ENCODE measurements around the gene KIF26A.

- TF ChIP-seq USF1 (IDR thresholded peaks at IDR 0.05) (no peak), CEBPB (IDR thresholded peaks at IDR 0.05) (no peak), RAD21 (IDR thresholded peaks at IDR 0.05; ENCODE audit: low read depth) (no peak), FOXM1 (IDR thresholded peaks at IDR 0.05; ENCODE audit: borderline replicate concordance, low read depth) (no peak), EP300 (IDR thresholded peaks at IDR 0.05; ENCODE audit: borderline replicate concordance) (no peak)
- TF ChIP-seq, protein P1, sequence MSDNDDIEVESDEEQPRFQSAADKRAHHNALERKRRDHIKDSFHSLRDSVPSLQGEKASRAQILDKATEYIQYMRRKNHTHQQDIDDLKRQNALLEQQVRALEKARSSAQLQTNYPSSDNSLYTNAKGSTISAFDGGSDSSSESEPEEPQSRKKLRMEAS (IDR thresholded peaks at IDR 0.05): no peak
These were observed 38.0 kb upstream of the KIF26A start for GRCh38 chr14:104100171-104101085.

Data from Ishikawa (cell line).